ENCODE measurements around the gene GPR62. TPM values are rescaled to one million over a fixed set of nuclear protein-coding genes. Genes with fewer than 3 reads are reported as not detected.
A peak's percentile ranks its signal among the peaks of the same experiment; 100 is the strongest.

GPR62 gene
- polyA plus RNA-seq, 3 donors: not detected

DNA sequence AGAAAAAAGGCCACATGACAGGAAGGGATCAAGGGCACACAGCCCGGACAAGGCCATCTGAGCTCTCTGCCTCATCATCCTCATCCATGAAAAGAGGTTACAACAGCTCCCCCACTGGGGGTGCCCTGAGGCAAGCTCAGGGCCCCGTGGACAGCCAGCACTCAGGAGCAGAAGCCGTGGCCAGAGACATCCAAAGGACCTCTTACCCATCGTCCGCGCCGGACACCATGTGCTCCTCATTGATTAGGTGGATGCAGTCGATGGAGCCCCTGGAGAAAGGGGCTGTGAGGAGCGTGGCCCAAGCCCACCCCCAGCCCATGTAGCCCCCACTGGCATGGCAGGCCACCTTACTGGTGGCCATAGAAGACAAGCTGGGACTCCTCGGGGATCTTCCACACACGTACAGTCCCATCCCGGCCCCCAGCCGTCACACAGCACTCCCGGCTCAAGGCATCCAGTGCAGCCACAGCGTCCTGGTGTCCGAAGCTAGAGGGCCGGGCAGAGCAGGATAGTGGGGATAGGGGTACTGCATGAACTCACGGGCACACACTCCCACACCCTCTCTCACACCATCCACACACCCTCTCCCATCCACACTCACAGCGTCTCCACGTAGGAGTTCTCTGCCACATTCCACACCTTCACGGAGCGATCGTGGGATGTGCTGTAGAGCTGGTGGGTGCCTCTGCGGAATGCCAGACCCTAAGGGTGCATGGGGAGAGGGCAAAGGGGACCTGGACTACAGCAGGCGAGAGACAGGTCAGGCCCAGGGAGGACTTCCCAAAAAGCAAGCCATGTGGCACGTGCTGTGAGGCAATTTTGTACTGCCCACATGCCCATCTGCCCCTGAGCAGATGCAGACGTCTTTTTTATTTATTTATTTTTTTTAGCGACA, 19.9 kb upstream of the GPR62 start:
- H3K79me2 ChIP-seq (ENCODE audit: insufficient read depth, low read length): peaks cover 4% of the 10 kb centered on the region
- intact Hi-C loops (cut with micrococcal nuclease): loop anchor here in 1 of 2 donors (5.0 kb wide), 1 partner anchor 187 kb away; no protein-coding TSS in a partner anchor
- no peaks in the 10 kb centered on the region for H3K27me3 ChIP-seq (ENCODE audit: control insufficient read depth in 2 of 2, insufficient read depth in 2 of 2, low read length in 2 of 2)
- H4K20me1 ChIP-seq (ENCODE audit: insufficient read depth, low read length): no peaks in the 10 kb centered on the region
- H3K27ac ChIP-seq (ENCODE audit: low read depth in 1 of 2, low read length in 2 of 2): no peak overlapping the region
- DNase-seq: no peak
- peak overlapping the region in 1 of 7 donors; percentile 61 for H3K27ac Mint-ChIP-seq
- H3K9me3 Mint-ChIP-seq: peaks cover 0 to 2% (median 0%) of the 10 kb centered on the region in 7 donors
- H3K4me2 ChIP-seq (replicated peaks; ENCODE audit: extremely low read depth, low read length, poor library complexity, severe bottlenecking): no peak overlapping the region
- no peak overlapping the region for H2AFZ ChIP-seq (ENCODE audit: insufficient read depth, low read depth, low read length, poor library complexity, severe bottlenecking)
- 98% methylated on average over 12 of the region's 28 CpGs for WGBS (ENCODE audit: insufficient coverage)
- H3K4me1 ChIP-seq (ENCODE audit: control insufficient read depth in 1 of 2, insufficient read depth in 2 of 2, low read length in 2 of 2): no peaks in the 10 kb centered on the region
- no peak overlapping the region for H3K9ac ChIP-seq (ENCODE audit: insufficient read depth, low read length, poor library complexity, severe bottlenecking)
- TF ChIP-seq, protein P1, sequence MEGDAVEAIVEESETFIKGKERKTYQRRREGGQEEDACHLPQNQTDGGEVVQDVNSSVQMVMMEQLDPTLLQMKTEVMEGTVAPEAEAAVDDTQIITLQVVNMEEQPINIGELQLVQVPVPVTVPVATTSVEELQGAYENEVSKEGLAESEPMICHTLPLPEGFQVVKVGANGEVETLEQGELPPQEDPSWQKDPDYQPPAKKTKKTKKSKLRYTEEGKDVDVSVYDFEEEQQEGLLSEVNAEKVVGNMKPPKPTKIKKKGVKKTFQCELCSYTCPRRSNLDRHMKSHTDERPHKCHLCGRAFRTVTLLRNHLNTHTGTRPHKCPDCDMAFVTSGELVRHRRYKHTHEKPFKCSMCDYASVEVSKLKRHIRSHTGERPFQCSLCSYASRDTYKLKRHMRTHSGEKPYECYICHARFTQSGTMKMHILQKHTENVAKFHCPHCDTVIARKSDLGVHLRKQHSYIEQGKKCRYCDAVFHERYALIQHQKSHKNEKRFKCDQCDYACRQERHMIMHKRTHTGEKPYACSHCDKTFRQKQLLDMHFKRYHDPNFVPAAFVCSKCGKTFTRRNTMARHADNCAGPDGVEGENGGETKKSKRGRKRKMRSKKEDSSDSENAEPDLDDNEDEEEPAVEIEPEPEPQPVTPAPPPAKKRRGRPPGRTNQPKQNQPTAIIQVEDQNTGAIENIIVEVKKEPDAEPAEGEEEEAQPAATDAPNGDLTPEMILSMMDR (IDR thresholded peaks at IDR 0.05): no peak
- H3K9me3 ChIP-seq (replicated peaks in 1 of 2; ENCODE audit: control insufficient read depth in 1 of 2, insufficient read depth in 1 of 2, low read length in 2 of 2): no peaks in the 10 kb centered on the region
- no peak overlapping the region for H3K4me3 Mint-ChIP-seq
- peaks cover 5% of the 10 kb centered on the region for H3K4me1 Mint-ChIP-seq
- no peak overlapping the region for H3K4me3 ChIP-seq (replicated peaks in 1 of 3; ENCODE audit: low read depth in 2 of 3, low read length in 3 of 3)
- H3K36me3 ChIP-seq (replicated peaks in 1 of 2; ENCODE audit: control insufficient read depth in 1 of 2, insufficient read depth in 2 of 2, low read length in 2 of 2): peaks cover 50 to 72% of the 10 kb centered on the region in 2 donors
- peaks cover 0 to 4% (median 0%) of the 10 kb centered on the region in 3 donors for H3K27me3 Mint-ChIP-seq (ENCODE audit: low read depth in 3 of 3)
- H3K36me3 Mint-ChIP-seq: peaks cover 61 to 70% of the 10 kb centered on the region in 2 donors

DNA sequence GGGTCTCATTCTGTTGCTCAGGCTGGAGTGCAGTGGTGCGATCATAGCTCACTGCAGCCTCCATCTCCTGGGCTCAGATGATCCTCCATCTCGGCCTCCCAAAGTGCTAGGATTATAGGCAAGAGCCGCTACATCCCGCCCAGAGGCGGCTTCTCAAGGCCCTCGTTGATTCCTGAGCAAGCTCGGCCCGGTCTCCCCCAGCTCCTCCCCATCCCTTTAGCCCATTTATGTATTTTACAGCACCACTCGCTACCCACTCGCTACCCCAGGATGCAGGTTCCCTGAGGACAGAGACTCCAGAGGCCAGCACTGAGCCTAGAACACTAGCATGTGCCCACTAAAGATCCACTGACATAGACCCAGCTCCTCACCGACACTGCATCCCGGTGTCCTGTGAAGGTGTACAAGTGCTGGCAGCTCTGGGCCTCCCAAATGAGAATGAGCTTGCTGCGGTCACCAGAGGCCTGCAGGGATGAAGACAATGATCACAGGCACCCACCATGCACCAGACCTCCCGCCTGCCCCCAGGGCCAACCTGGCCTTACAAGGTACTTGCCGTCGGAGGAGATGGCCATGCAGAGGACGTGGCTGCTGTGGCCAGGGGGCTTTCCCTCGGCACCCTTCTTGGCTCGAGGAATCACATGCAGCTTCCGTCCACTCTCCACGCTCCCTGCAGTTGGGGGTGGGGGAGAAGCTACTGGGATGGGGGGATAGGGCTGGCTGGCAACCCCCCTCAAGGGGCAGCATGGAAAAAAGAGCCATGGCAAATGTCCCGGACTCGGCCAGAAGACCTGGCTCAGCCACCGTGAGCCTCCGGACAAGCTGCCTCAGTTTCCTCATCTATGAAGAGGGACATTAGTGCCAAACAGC, 19.1 kb upstream of the GPR62 start:
- Mint-ChIP-seq H3K36me3 (peaks cover 64 to 70% of the 10 kb centered on the region in 2 donors), H3K4me1 (peaks cover 13% of the 10 kb centered on the region), H3K4me3 (no peak overlapping the region), H3K27ac (peak overlapping the region in 2 of 7 donors; percentile 24 to 61), H3K9me3 (peaks cover 0 to 2% (median 0%) of the 10 kb centered on the region in 7 donors), H3K27me3 (ENCODE audit: low read depth in 3 of 3) (peaks cover 0 to 2% (median 0%) of the 10 kb centered on the region in 3 donors)
- H3K4me3 ChIP-seq (replicated peaks in 1 of 3; ENCODE audit: low read depth in 2 of 3, low read length in 3 of 3): no peak overlapping the region
- intact Hi-C loops (cut with micrococcal nuclease): loop anchor here in 1 of 2 donors (5.0 kb wide), 1 partner anchor 186 kb away; no protein-coding TSS in a partner anchor
- DNase-seq: no peak
- H3K27ac ChIP-seq (ENCODE audit: low read depth in 1 of 2, low read length in 2 of 2): no peak overlapping the region
- WGBS (ENCODE audit: insufficient coverage): 99% methylated on average over 21 of the region's 25 CpGs
- H2AFZ ChIP-seq (ENCODE audit: insufficient read depth, low read depth, low read length, poor library complexity, severe bottlenecking): no peak overlapping the region
- no peaks in the 10 kb centered on the region for H3K9me3 ChIP-seq (replicated peaks in 1 of 2; ENCODE audit: control insufficient read depth in 1 of 2, insufficient read depth in 1 of 2, low read length in 2 of 2)
- H3K4me1 ChIP-seq (ENCODE audit: control insufficient read depth in 1 of 2, insufficient read depth in 2 of 2, low read length in 2 of 2): peaks cover 6% of the 10 kb centered on the region in 2 donors
- H3K79me2 ChIP-seq (ENCODE audit: insufficient read depth, low read length): peaks cover 13% of the 10 kb centered on the region
- TF ChIP-seq, protein P1 (IDR thresholded peaks at IDR 0.05): no peak
- peaks cover 50 to 72% of the 10 kb centered on the region in 2 donors for H3K36me3 ChIP-seq (replicated peaks in 1 of 2; ENCODE audit: control insufficient read depth in 1 of 2, insufficient read depth in 2 of 2, low read length in 2 of 2)
- H3K9ac ChIP-seq (ENCODE audit: insufficient read depth, low read length, poor library complexity, severe bottlenecking): no peak overlapping the region
- no peaks in the 10 kb centered on the region for H3K27me3 ChIP-seq (ENCODE audit: control insufficient read depth in 2 of 2, insufficient read depth in 2 of 2, low read length in 2 of 2)
- H3K4me2 ChIP-seq (replicated peaks; ENCODE audit: extremely low read depth, low read length, poor library complexity, severe bottlenecking): no peak overlapping the region
- H4K20me1 ChIP-seq (ENCODE audit: insufficient read depth, low read length): no peaks in the 10 kb centered on the region
